Heart right ventricle (tissue), 16 donors: ENCODE measurements around the gene PMF1. TPM values are rescaled to one million over a fixed set of nuclear protein-coding genes. Genes with fewer than 3 reads are reported as not detected.

Experiments used
- ATAC-seq, 8 donors: fragments of 200-7000 bp; cut with Tn5 transposase; one replicate each; pipeline ENCODE4 v1.9.1; 2020; ENCODE audit warnings: mild to moderate bottlenecking in 8 of 8, moderate library complexity in 8 of 8, moderate number of reproducible peaks in 1 of 8
- DNase-seq, 2 donors: peaks; one replicate each; pipeline ENCODE4 v3.0.0-alpha.2; 2020
- H3K27ac ChIP-seq, 10 donors: fragments of 200-600 bp; sonication (generic) in 2 of 10; one replicate each; pipeline versions ENCODE4 v1.5.0 to v1.8.0; 2020 to 2022; ENCODE audit warnings: mild to moderate bottlenecking in 3 of 10
- H3K27me3 ChIP-seq, 7 donors: fragments of 200-600 bp; one replicate each; pipeline ENCODE4 v1.8.0; 2021 to 2022; ENCODE audit warnings: mild to moderate bottlenecking in 2 of 7
- H3K36me3 ChIP-seq, 9 donors: fragments of 200-600 bp; sonication (generic) in 1 of 9; one replicate each; pipeline versions ENCODE4 v1.5.0 to v1.8.0; 2020 to 2022; ENCODE audit warnings: mild to moderate bottlenecking in 2 of 9
- H3K4me1 ChIP-seq, 9 donors: fragments of 200-600 bp; sonication (generic) in 1 of 9; one replicate each; pipeline versions ENCODE4 v1.5.0 to v1.8.0; 2020 to 2022; ENCODE audit warnings: mild to moderate bottlenecking in 4 of 9
- H3K4me3 ChIP-seq, 10 donors: fragments of 200-600 bp; sonication (generic) in 2 of 10; one replicate each; pipeline versions ENCODE4 v1.5.0 to v1.8.0; 2020 to 2022; ENCODE audit warnings: mild to moderate bottlenecking in 7 of 10, moderate library complexity in 2 of 10
- H3K9me3 ChIP-seq, 11 donors: fragments of 200-600 bp in 10 of 11; sonication (generic) in 2 of 11; one replicate each; pipeline versions ENCODE4 v1.5.0 to v1.8.0; 2013 to 2022; ENCODE audit warnings: mild to moderate bottlenecking in 2 of 11, control low read depth in 1 of 11, moderate library complexity in 1 of 11
- WGBS, 2 donors: extraction: QIAGEN DNeasy Blood & Tissue Kit; methylation state at CpG; one replicate each; pipeline ENCODE4 v1.1.7; 2013; ENCODE audit warnings: inconsistent platforms in 1 of 2; 5-methylcytosine and 5-hydroxymethylcytosine counted together
- intact Hi-C, 10 donors: fragments of 100-400 bp; cut with DNase I; formaldehyde crosslinking; loops; one replicate each; pipeline versions ENCODE4 v1.11.1 to v1.14.2; 2022
- polyA plus RNA-seq, 2 donors: library from polyadenylated mRNA; stranded (reverse); fragments of 200-250 nt; gene quantifications; one replicate each; pipeline ENCODE4 v1.2.3, GENCODE V29; 2013
- total RNA-seq, 10 donors: library from RNA; stranded (reverse); fragmentation: NEBNext Ultra II Directional in 3 of 10; extraction: Animal tissue kit (Norgen Biotek cat#: 25700) in 3 of 10; gene quantifications; one replicate each; pipeline versions ENCODE4 v1.2.1 to v1.2.4, GENCODE V29; 2021 to 2023
- TF ChIP-seq, protein P1 (sequence below), 9 donors: fragments of 200-600 bp; sonication (generic) in 2 of 9; IDR thresholded peaks; one replicate each; pipeline versions ENCODE4 v1.5.0 to v1.8.0; 2021 to 2022; ENCODE audit warnings: antibody characterized with exemption in 9 of 9, mild to moderate bottlenecking in 5 of 9, moderate library complexity in 1 of 9
- donor health status: Arrhythmogenic right ventricular cardiomyopathy.
- donor health status: ischemic (EF 13 %, LVEDD 7.1; RV severe dilation, severe dysfunction).
- donor health status: healthy with polysubstance abuse.
- donor health status: DM: no; HTN: yes; CAD: no.
- donor health status: DM: no; HTN: no; CAD: no.
- donor health status: ischemic (EF 25% LVEDD 6.9; RV normal size, moderate dysfunction).
- donor health status: ischemic (EF 25% LVEDD 5.7; RV mildly dilated, moderate dysfunction).
- donor health status: healthy.
- donor health status: DM: yes; HTN: yes; CAD: no.
- donor health status: Ischemic cardiomyopathy.
- donor health status: ischemic (EF 35%, LVEDD 5.7; RV mildly dilated, moderate dysfunction).
- donor health status: nonischemic (EF 11% LVEDD 7.7; RV severe dilation, severe dysfunction).
- donor health status: DM: yes; HTN: yes; CAD: no.
- donor health status: PGD.
- donor health status: ischemic (EF 29% LVEDD 5.4; RV normal size, mild dysfunction).
- donor health status: nonischemic (EF 23%, LVEDD 6.1; RV moderate dilation, normal function).

The PMF1 gene
- total and polyA plus RNA-seq, 12 donors: 55.9 to 122 (median 69.9) TPM

DNA sequence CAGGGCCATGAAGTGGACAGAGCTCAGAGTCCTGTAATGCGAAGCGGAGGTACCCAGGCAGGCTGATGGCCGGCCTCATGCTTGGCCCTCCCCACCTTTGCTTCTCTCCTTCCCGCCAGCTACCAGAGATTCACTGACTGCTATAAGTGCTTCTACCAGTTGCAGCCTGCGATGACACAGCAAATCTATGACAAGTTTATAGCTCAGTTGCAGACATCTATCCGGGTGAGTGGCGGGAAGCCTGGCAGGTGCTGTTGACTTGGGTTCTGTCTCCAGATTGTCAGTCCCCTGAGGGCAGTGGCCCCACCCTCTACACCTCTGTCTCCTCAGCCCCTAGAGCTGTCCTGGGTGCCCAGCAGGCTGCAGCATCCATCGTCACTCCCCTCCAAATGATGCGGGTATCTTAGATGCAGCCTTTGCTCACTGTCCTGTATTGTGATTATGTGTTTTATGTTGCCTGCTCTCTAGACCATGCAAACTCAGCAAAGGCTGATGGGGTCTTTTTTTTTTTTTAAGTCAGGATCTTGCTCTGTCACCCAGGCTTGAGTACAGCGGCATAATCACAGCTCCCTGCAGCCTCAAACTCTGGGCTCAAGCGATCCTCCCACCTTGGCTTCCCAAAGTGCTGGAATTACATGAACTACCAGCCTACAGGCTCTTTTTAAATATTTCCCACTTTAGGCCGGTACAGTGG is 19.5 kb downstream of the PMF1 start:
- no peaks in the 10 kb centered on the region for H3K9me3 ChIP-seq
- TF ChIP-seq, protein P1, sequence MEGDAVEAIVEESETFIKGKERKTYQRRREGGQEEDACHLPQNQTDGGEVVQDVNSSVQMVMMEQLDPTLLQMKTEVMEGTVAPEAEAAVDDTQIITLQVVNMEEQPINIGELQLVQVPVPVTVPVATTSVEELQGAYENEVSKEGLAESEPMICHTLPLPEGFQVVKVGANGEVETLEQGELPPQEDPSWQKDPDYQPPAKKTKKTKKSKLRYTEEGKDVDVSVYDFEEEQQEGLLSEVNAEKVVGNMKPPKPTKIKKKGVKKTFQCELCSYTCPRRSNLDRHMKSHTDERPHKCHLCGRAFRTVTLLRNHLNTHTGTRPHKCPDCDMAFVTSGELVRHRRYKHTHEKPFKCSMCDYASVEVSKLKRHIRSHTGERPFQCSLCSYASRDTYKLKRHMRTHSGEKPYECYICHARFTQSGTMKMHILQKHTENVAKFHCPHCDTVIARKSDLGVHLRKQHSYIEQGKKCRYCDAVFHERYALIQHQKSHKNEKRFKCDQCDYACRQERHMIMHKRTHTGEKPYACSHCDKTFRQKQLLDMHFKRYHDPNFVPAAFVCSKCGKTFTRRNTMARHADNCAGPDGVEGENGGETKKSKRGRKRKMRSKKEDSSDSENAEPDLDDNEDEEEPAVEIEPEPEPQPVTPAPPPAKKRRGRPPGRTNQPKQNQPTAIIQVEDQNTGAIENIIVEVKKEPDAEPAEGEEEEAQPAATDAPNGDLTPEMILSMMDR (IDR thresholded peaks at IDR 0.05): no peak
- peaks cover 0 to 5% (median 0%) of the 10 kb centered on the region in 9 donors for H3K4me1 ChIP-seq
- no peak overlapping the region for H3K4me3 ChIP-seq
- WGBS, 2 donors: 89 to 92% methylated on average over 12 of the region's 12 CpGs
- no peak overlapping the region for H3K27ac ChIP-seq
- ATAC-seq: no peak
- no peak for DNase-seq
- H3K27me3 ChIP-seq: no peaks in the 10 kb centered on the region
- H3K36me3 ChIP-seq: peaks cover 0 to 88% (median 32%) of the 10 kb centered on the region in 9 donors
- intact Hi-C loops: no loop called here

DNA sequence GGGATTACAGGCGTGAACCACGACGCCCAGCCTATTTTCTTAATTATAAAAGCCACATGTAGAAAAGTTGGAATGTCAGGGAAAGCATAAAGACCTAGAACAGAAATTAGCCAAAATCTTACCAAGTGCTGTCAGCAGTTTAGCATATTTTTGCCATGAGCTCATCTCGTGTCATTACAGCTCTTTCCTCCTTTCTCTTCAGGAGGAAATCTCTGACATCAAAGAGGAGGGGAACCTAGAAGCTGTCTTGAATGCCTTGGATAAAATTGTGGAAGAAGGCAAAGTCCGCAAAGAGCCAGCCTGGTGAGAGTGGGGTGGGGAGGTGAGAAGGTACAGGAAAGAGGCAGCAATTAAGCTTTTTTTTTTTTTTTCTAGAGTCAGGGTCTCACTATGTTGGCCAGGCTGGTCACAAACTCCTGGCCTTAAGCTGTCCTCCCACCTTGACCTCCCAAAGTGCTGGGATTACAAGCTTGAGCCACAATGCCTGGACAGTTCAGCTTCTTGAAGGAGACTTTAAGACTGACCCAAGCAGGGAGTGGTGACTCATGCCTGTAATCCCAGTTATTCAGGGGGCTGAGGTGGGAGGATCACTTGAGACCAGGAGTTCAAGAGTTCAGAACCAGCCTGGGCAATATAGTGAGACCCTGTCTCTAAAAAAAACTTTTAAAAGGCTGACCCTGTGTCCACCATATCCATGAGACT is 20.8 kb downstream of the PMF1 start:
- ATAC-seq (no peak), DNase-seq (no peak)
- Histone ChIP-seq H3K4me3 (no peak overlapping the region), H3K36me3 (peaks cover 0 to 89% (median 42%) of the 10 kb centered on the region in 9 donors), H3K27ac (no peak overlapping the region), H3K9me3 (no peaks in the 10 kb centered on the region), H3K4me1 (peaks cover 0 to 2% (median 0%) of the 10 kb centered on the region in 9 donors), H3K27me3 (no peaks in the 10 kb centered on the region)
- TF ChIP-seq, protein P1 (IDR thresholded peaks at IDR 0.05): no peak
- 73 to 75% methylated on average over 5 of the region's 5 CpGs for WGBS, 2 donors
- intact Hi-C loops: no loop called here

DNA sequence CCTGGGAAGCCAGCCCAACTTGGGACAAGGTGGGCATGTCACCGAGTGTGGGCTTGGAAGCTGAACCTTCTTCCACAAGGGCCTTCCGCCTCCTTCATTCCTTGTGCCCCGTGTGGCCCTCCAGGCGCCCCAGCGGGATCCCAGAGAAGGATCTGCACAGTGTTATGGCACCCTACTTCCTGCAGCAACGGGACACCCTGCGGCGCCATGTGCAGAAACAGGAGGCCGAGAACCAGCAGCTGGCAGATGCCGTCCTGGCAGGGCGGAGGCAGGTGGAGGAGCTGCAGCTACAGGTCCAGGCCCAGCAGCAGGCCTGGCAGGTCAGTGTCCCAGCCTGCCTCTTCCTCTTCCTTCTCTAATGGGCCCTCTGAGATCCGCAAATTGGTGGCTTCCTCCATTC is 23.4 kb downstream of the PMF1 start:
- 97 to 98% methylated on average over 12 of the region's 12 CpGs for WGBS, 2 donors
- no peak overlapping the region for H3K27ac ChIP-seq
- TF ChIP-seq, protein P1 (IDR thresholded peaks at IDR 0.05): no peak
- intact Hi-C loops: no loop called here
- H3K4me3 ChIP-seq: no peak overlapping the region
- peaks cover 0 to 95% (median 48%) of the 10 kb centered on the region in 9 donors for H3K36me3 ChIP-seq
- DNase-seq (no peak), ATAC-seq (no peak)
- peaks cover 0 to 2% (median 0%) of the 10 kb centered on the region in 9 donors for H3K4me1 ChIP-seq
- no peaks in the 10 kb centered on the region for H3K9me3 ChIP-seq
- no peaks in the 10 kb centered on the region for H3K27me3 ChIP-seq

GRCh38 chr1:156238248-156238647 is 25.4 kb downstream of the PMF1 start:
- Histone ChIP-seq H3K4me3 (no peak overlapping the region), H3K9me3 (no peaks in the 10 kb centered on the region), H3K4me1 (peaks cover 0 to 2% (median 0%) of the 10 kb centered on the region in 9 donors), H3K36me3 (peaks cover 0 to 94% (median 48%) of the 10 kb centered on the region in 9 donors), H3K27ac (no peak overlapping the region), H3K27me3 (no peaks in the 10 kb centered on the region)
- TF ChIP-seq, protein P1 (IDR thresholded peaks at IDR 0.05): no peak
- intact Hi-C loops: no loop called here
- DNase-seq (no peak), ATAC-seq (no peak)
- 95% methylated on average over 5 of the region's 5 CpGs for WGBS, 2 donors
